GM10266 (cell line): ENCODE results near the gene C19orf67.
A peak's percentile ranks its signal among the peaks of the same experiment; 100 is the strongest.

ENCODE experiments used
- DNase-seq: peaks from one replicate; pipeline ENCODE4 v3.0.0; 2012; ENCODE audit errors: extremely low spot score
- CTCF ChIP-seq: IDR thresholded peaks from 2 replicates; pipeline ENCODE4 v1.5.1; 2012; ENCODE audit warnings: mild to moderate bottlenecking, low read depth; ENCODE audit not compliant: control insufficient read depth, insufficient read depth; ENCODE audit errors: missing control alignments

Gene C19orf67

DNA sequence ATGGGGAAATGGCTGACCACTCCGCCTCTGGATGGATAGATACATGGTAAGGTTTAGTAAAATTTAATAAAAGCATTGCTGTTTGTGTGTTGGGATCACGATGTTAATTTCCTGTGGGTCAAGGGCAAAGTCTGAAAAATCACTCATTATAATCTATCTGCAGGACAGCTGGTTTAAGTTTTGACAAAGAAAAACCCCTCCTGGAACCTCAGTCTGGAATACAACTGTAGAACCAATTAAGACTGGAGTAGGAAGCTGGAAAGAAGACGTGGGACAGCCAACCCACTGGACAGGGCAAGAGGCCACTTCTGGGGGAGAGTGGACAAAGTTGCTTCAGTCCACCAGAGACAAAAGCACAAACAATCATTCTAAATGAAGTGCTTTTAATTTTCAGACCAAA is 33.6 kb upstream of the C19orf67 start:
- TF ChIP-seq CTCF: no peak
- no peak for DNase-seq

DNA sequence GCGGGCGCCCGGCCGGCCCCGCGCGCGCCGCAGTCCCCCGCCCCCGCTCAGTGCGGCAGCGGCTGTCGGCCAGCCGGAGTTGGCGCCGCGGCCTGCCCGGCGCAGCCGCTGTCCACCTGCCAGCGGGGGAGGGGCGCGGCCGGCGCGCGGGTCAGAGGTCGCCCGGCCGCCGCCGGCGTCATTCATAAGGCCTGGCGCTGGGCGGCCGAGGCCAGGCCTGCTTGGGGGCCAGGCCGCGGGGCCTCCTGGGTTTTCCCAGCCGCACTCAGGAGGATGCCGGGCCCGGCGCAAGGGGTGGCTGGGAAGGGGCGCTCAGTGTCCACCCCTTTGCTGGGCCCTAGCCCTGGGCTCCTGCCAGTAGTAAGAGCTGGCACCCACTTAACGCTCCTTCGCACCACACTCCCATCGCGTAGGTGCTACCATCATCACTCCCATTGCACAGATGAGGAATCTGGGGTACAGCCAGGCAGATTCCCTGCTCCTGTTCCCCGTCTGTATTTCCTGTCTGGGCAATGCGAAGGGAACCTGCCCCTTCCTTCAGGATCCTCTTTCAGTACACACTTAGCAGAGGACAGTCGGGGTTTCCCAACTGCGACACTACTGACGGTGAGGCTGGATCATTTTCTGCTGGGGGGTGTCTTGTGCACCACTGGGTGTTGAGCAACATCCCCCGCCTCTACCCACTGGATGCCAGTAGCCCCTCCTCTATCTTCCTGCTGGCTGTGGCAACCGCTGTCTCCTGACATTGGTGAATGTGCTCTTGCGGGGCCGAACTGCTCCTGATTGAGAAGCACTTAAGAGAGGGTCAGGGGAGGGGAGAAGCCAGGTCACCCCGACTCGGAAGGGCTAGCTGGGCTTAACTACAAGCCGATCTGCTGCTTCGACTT is 32.8 kb upstream of the C19orf67 start:
- no peak for TF ChIP-seq CTCF
- peak; percentile 27 for DNase-seq

DNA sequence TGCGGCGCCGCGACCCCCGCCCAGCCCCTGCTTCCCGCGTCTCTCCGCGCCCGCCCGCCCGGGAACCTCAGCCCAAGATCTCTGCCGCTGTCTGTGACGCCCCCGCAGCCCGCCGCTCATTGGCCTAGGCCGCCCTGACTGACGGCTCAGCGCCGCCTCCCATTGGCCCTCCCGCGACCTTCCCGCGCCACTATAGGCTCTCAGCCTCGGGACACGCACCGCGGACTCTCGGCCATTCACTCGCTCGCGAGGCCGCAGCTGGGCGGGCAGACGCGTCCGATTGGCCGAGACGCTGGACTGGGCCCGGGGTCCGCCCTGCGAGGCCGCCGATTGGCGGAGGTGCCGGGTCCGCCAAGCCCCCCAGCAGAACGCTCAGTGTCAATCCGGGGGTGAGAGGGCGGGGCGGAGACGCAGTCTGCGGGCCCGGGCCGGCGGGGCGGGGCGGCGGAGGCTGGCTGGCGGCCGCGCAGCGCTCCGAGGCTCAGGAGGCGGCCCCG is 32.1 kb upstream of the C19orf67 start, which contains the start of gene PRKACA:
PRKACA (minus strand) TSS at position 95 of the 497 bp plus-strand sequence. CDS start 215 bp downstream, outside the sequence.
- no peak for TF ChIP-seq CTCF
- DNase-seq: peak; percentile 100

DNA sequence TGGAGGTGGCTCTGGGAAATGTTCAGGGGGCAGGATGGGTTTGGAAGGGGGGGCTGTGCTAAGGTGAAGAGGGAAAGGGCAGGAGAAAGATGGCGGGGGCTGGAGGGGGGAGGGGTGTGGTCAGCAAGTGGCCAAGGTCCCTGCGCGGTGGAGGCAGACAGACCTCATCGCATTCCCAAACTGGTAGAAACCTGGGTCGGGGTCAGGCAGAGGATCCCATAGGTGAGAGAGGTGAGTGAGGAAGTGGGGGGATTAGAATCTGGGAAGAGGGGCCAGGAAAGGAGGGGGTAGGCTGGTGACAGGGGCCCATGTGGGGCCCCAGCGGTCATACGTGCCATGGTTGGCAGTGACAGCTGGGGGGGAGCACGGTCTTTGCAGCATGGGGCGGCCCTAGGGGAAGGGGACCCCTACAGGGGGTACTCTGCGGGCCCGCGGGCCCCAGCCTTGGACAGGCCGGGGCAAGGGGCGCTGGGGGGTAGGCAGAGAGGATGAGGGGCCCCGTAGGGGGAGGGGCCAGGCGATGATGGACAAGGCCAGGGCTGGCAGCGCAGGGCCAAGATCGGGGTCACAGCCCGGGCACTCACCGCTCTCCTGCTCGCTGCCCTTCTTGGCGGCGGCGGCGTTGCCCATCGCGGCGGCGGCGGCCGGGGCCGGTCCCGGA is 31.5 kb upstream of the C19orf67 start:
- no peak for TF ChIP-seq CTCF
- peak; percentile 33 for DNase-seq

- DNase-seq: peak; percentile 27
- no peak for TF ChIP-seq CTCF
These were observed 30.9 kb upstream of the C19orf67 start for GRCh38 chr19:14116525-14116917.

DNA sequence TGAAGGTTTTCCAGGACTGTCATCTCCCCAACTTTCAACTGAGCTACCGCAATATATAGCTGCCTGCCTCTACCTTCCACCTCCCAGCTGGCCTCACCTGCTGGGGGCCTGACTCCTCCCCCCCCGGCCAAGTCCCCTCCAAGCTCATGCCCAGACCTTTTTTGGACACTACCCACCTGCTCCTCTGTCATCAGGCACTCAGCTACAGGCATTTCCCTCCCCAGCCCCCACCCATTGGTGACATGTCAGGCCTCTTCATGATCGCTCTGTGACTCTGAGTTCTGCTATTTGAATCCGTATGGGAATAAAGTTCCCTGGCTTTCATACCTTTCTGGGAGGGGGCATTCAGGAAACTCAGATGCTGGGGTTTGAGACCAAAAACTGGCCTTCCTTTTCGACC is 30.2 kb upstream of the C19orf67 start:
- no peak for TF ChIP-seq CTCF
- DNase-seq: peak; percentile 2
